Muscle layer of colon (tissue), 2 donors: ENCODE data around the gene STRN.
"Not testable (repeated sequence)": the region's sequence is repeated elsewhere in the genome, so short reads cannot be mapped to it uniquely, and the experiment has no call there.

Experiments used
- H3K27ac ChIP-seq: one replicate; pipeline ENCODE4 v1.7.0; 2013; ENCODE audit warnings: low read depth, mild to moderate bottlenecking, low read length, moderate library complexity
- H3K27me3 ChIP-seq, 2 donors: one replicate each; pipeline ENCODE4 v1.7.0; 2013; ENCODE audit warnings: low read length in 2 of 2, mild to moderate bottlenecking in 2 of 2; ENCODE audit not compliant: insufficient read depth in 2 of 2, control insufficient read depth in 1 of 2
- H3K36me3 ChIP-seq: one replicate; pipeline ENCODE4 v1.7.0; 2013; ENCODE audit warnings: mild to moderate bottlenecking, low read length; ENCODE audit not compliant: insufficient read depth
- H3K4me1 ChIP-seq: one replicate; pipeline ENCODE4 v1.7.0; 2013; ENCODE audit warnings: mild to moderate bottlenecking, low read length; ENCODE audit not compliant: insufficient read depth
- H3K4me3 ChIP-seq, 2 donors: one replicate each; pipeline ENCODE4 v1.7.0; 2013; ENCODE audit warnings: low read length in 2 of 2, low read depth in 1 of 2, mild to moderate bottlenecking in 1 of 2, moderate library complexity in 1 of 2
- H3K9ac ChIP-seq: one replicate; pipeline ENCODE4 v1.7.0; 2013; ENCODE audit warnings: low read length
- H3K9me3 ChIP-seq: one replicate; pipeline ENCODE4 v1.7.0; 2013; ENCODE audit warnings: mild to moderate bottlenecking, low read length
- donor health status: abdominal sarcoma.
- donor health status: Adenocarcinoma of cecum.

STRN gene

GRCh38 chr2:36858551-36859365 lies 107.6 kb downstream of the STRN start:
- H3K9ac ChIP-seq, result no peak overlapping the region
- no peaks in the 10 kb centered on the region for H3K9me3 ChIP-seq
- no peak overlapping the region for H3K27ac ChIP-seq
- H3K4me1 ChIP-seq, result no peaks in the 10 kb centered on the region
- peaks cover 9% of the 10 kb centered on the region for H3K36me3 ChIP-seq
- no peaks in the 10 kb centered on the region for H3K27me3 ChIP-seq
- no peak overlapping the region for H3K4me3 ChIP-seq

GRCh38 chr2:36857713-36858112 lies 108.6 kb downstream of the STRN start:
- no peak overlapping the region for H3K27ac ChIP-seq
- H3K27me3 ChIP-seq, result no peaks in the 10 kb centered on the region
- H3K9me3 ChIP-seq, result no peaks in the 10 kb centered on the region
- H3K4me1 ChIP-seq, result no peaks in the 10 kb centered on the region
- no peak overlapping the region for H3K4me3 ChIP-seq
- no peak overlapping the region for H3K9ac ChIP-seq
- peaks cover 9% of the 10 kb centered on the region for H3K36me3 ChIP-seq

- Histone ChIP-seq H3K9ac (no peak overlapping the region), H3K27me3 (no peaks in the 10 kb centered on the region), H3K27ac (no peak overlapping the region), H3K9me3 (no peaks in the 10 kb centered on the region), H3K4me3 (no peak overlapping the region), H3K4me1 (no peaks in the 10 kb centered on the region), H3K36me3 (peaks cover 13% of the 10 kb centered on the region)
These were observed 110.9 kb downstream of the STRN start for GRCh38 chr2:36855429-36855828.

- H3K27me3 ChIP-seq, result no peaks in the 10 kb centered on the region
- H3K4me3 ChIP-seq, result no peak overlapping the region
- H3K4me1 ChIP-seq, result no peaks in the 10 kb centered on the region
- no peak overlapping the region for H3K27ac ChIP-seq
- H3K9me3 ChIP-seq, result no peaks in the 10 kb centered on the region
- H3K9ac ChIP-seq, result no peak overlapping the region
- H3K36me3 ChIP-seq, result peaks cover 23% of the 10 kb centered on the region
These were observed 112.1 kb downstream of the STRN start for GRCh38 chr2:36854241-36854640.

- H3K27ac ChIP-seq, result no peak overlapping the region
- no peaks in the 10 kb centered on the region for H3K4me1 ChIP-seq
- no peak overlapping the region for H3K4me3 ChIP-seq
- no peaks in the 10 kb centered on the region for H3K9me3 ChIP-seq
- no peaks in the 10 kb centered on the region for H3K27me3 ChIP-seq
- peaks cover 29% of the 10 kb centered on the region for H3K36me3 ChIP-seq
- H3K9ac ChIP-seq, result no peak overlapping the region
These were observed 117.1 kb downstream of the STRN start for GRCh38 chr2:36849265-36849664.

GRCh38 chr2:36843838-36844237 lies 122.5 kb downstream of the STRN start:
- no peak overlapping the region for H3K4me3 ChIP-seq
- H3K27ac ChIP-seq, result no peak overlapping the region
- H3K27me3 ChIP-seq, result no peaks in the 10 kb centered on the region
- H3K9me3 ChIP-seq, result no peaks in the 10 kb centered on the region
- peaks cover 10% of the 10 kb centered on the region for H3K36me3 ChIP-seq
- no peak overlapping the region for H3K9ac ChIP-seq
- H3K4me1 ChIP-seq, result no peaks in the 10 kb centered on the region

GRCh38 chr2:36839976-36840617 lies 126.2 kb downstream of the STRN start:
- Histone ChIP-seq H3K4me3 (no peak overlapping the region), H3K27ac (no peak overlapping the region), H3K9me3 (no peaks in the 10 kb centered on the region), H3K36me3 (no peaks in the 10 kb centered on the region), H3K9ac (no peak overlapping the region), H3K4me1 (no peaks in the 10 kb centered on the region), H3K27me3 (no peaks in the 10 kb centered on the region)

GRCh38 chr2:36834731-36835524 lies 131.4 kb downstream of the STRN start:
- Histone ChIP-seq H3K9me3 (no peaks in the 10 kb centered on the region), H3K27me3 (no peaks in the 10 kb centered on the region), H3K4me3 (no peak overlapping the region), H3K4me1 (no peaks in the 10 kb centered on the region), H3K9ac (no peak overlapping the region), H3K36me3 (no peaks in the 10 kb centered on the region), H3K27ac (no peak overlapping the region)

- H3K27me3 ChIP-seq, result no peaks in the 10 kb centered on the region
- H3K36me3 ChIP-seq, result no peaks in the 10 kb centered on the region
- no peak overlapping the region for H3K27ac ChIP-seq
- no peaks in the 10 kb centered on the region for H3K4me1 ChIP-seq
- H3K9ac ChIP-seq, result no peak overlapping the region
- H3K4me3 ChIP-seq, result no peak overlapping the region
- no peaks in the 10 kb centered on the region for H3K9me3 ChIP-seq
These were observed 132.1 kb downstream of the STRN start for GRCh38 chr2:36834203-36834602.

- H3K27ac ChIP-seq, result no peak overlapping the region
- H3K4me1 ChIP-seq, result no peaks in the 10 kb centered on the region
- no peak overlapping the region for H3K9ac ChIP-seq
- H3K4me3 ChIP-seq, result no peak overlapping the region
- H3K9me3 ChIP-seq, result no peaks in the 10 kb centered on the region
- no peaks in the 10 kb centered on the region for H3K27me3 ChIP-seq
- H3K36me3 ChIP-seq, result no peaks in the 10 kb centered on the region
These were observed 135.2 kb downstream of the STRN start for GRCh38 chr2:36831185-36831584.

- H3K27me3 ChIP-seq, H3K9me3 ChIP-seq, H3K9ac ChIP-seq, H3K27ac ChIP-seq, H3K4me1 ChIP-seq, H3K4me3 ChIP-seq, H3K36me3 ChIP-seq: not testable (repeated sequence)
These were observed 141.7 kb downstream of the STRN start for GRCh38 chr2:36824683-36825082.
